Measurements from ENCODE around the gene PACRG. TPM values are rescaled to one million over a fixed set of nuclear protein-coding genes. Genes with fewer than 3 reads are reported as not detected.

Gene PACRG
- total and polyA plus RNA-seq, 2 donors (not counting 3 experiments of a cell fraction or from before 2014, with no cell fraction given) = 0.08 TPM; not detected in 1

DNA sequence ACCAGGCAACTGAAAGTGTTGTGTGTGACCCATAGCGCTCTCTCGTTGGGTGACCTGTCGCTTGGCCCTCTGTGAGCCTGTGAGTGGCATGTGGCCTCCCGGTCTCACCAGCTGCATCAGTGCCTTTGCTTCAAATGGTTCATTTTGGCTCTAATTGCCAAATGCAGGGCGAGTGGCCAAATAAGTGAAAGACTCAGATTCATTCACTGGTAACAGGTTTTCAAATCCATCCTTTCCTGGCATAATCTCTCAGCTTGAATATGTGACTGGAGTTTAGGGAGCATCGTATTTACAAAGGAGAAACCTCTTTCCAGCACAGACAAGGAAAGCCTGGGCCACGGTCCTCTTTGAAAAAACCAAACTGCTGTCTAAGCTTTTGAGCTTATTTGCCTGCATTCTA is 365.1 kb downstream of the PACRG start:
- CTCF ChIA-PET = no interaction called here

More for the DNA sequence above, 365.1 kb downstream of the PACRG start:
- no peaks in the 10 kb centered on the region for H3K27me3 ChIP-seq (ENCODE audit: control insufficient read depth in 2 of 2, insufficient read depth in 2 of 2, low read length in 2 of 2)
- no peaks in the 10 kb centered on the region for H3K9me1 ChIP-seq (replicated peaks; ENCODE audit: control insufficient read depth, extremely low read depth, insufficient read depth, low read length)
- dilution Hi-C loops (cut with MboI; ENCODE audit: extremely low pct_ligation_motif_present, low sequenced_read_pairs) = no loop called here
- no peaks in the 10 kb centered on the region for H3K36me3 ChIP-seq (ENCODE audit: control insufficient read depth in 2 of 2, extremely low read depth in 1 of 2, insufficient read depth in 2 of 2, low read length in 2 of 2)
- POLR2A ChIA-PET = no interaction called here
- no peak overlapping the region for H3K27ac ChIP-seq (ENCODE audit: insufficient read depth, low read depth, low read length)
- no TSS peak for BruUV-seq (replicated peaks)
- no peaks in the 10 kb centered on the region for H3K4me1 ChIP-seq (ENCODE audit: control insufficient read depth, extremely low read depth, insufficient read depth, low read length)
- intact Hi-C loops (cut with micrococcal nuclease) = loop anchor here (1.0 kb wide), 1 partner anchor 14 kb away; no protein-coding TSS in a partner anchor
- H3K4me2 ChIP-seq (ENCODE audit: insufficient read depth, low read length) = no peak overlapping the region
- DNase-seq (ENCODE audit: low read depth, low spot score) (no peak), FAIRE-seq (no peak)
- H3K9ac ChIP-seq (replicated peaks; ENCODE audit: extremely low read depth, insufficient read depth, low read length) = no peak overlapping the region
- H2AFZ ChIP-seq (ENCODE audit: low read depth, low read length) = no peak overlapping the region
- no peak overlapping the region for H3K4me3 ChIP-seq (replicated peaks in 1 of 3; ENCODE audit: insufficient read depth in 1 of 3, low read depth in 1 of 3, low read length in 3 of 3)
- H3K9me3 ChIP-seq (replicated peaks; ENCODE audit: control insufficient read depth, insufficient read depth, low read length) = no peaks in the 10 kb centered on the region
- no peak for TF ChIP-seq POLR2A (IDR thresholded peaks at IDR 0.05; ENCODE audit: low read depth, low read length)
- TF ChIP-seq EZH2 (IDR thresholded peaks at IDR 0.05; ENCODE audit: borderline replicate concordance, low read depth, low read length, severe bottlenecking) = no peak
- no peak for TF ChIP-seq GATA2 (IDR thresholded peaks at IDR 0.05; ENCODE audit: insufficient read depth, insufficient read length, low read depth, low read length)
- no peak for TF ChIP-seq MYC (IDR thresholded peaks at IDR 0.05; ENCODE audit: low read depth, low read length)
- TF ChIP-seq, protein P1, sequence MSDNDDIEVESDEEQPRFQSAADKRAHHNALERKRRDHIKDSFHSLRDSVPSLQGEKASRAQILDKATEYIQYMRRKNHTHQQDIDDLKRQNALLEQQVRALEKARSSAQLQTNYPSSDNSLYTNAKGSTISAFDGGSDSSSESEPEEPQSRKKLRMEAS (IDR thresholded peaks at IDR 0.05; ENCODE audit: insufficient read depth, insufficient read length) = no peak
- TF ChIP-seq JUN (IDR thresholded peaks at IDR 0.05; ENCODE audit: borderline replicate concordance, insufficient read depth, insufficient read length, low read depth) = no peak
- TF ChIP-seq POLR2AphosphoS5 (IDR thresholded peaks at IDR 0.05; ENCODE audit: insufficient read depth, low read depth, low read length) = no peak
- TF ChIP-seq FOS (IDR thresholded peaks at IDR 0.05; ENCODE audit: borderline replicate concordance, insufficient read depth, low read length) = no peak
- TF ChIP-seq, protein P2, sequence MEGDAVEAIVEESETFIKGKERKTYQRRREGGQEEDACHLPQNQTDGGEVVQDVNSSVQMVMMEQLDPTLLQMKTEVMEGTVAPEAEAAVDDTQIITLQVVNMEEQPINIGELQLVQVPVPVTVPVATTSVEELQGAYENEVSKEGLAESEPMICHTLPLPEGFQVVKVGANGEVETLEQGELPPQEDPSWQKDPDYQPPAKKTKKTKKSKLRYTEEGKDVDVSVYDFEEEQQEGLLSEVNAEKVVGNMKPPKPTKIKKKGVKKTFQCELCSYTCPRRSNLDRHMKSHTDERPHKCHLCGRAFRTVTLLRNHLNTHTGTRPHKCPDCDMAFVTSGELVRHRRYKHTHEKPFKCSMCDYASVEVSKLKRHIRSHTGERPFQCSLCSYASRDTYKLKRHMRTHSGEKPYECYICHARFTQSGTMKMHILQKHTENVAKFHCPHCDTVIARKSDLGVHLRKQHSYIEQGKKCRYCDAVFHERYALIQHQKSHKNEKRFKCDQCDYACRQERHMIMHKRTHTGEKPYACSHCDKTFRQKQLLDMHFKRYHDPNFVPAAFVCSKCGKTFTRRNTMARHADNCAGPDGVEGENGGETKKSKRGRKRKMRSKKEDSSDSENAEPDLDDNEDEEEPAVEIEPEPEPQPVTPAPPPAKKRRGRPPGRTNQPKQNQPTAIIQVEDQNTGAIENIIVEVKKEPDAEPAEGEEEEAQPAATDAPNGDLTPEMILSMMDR (IDR thresholded peaks at IDR 0.05; ENCODE audit: extremely low read depth in 1 of 2, insufficient read depth in 1 of 2, low read depth in 1 of 2, low read length in 2 of 2) = no peak
- H4K20me1 ChIP-seq (replicated peaks; ENCODE audit: control insufficient read depth, extremely low read depth, insufficient read depth, low read length) = no peaks in the 10 kb centered on the region
- H3K79me2 ChIP-seq (ENCODE audit: control insufficient read depth, insufficient read depth, low read length) = no peaks in the 10 kb centered on the region
